Progenitor cell of endocrine pancreas (in vitro differentiated cells): ENCODE data around the gene SYT6. TPM values are rescaled to one million over a fixed set of nuclear protein-coding genes. Genes with fewer than 3 reads are reported as not detected.
A peak's percentile ranks its signal among the peaks of the same experiment; 100 is the strongest.

Experiments used
- DNase-seq: peaks from one replicate; pipeline ENCODE4 v3.0.0; 2021; ENCODE audit warnings: low spot score; ENCODE audit not compliant: unreplicated experiment
- H3K27ac Mint-ChIP-seq: 2 replicates; pipeline ENCODE4 v1.8.0; 2021; ENCODE audit warnings: mild to moderate bottlenecking, moderate library complexity, mixed read lengths
- H3K27me3 Mint-ChIP-seq: 2 replicates; pipeline ENCODE4 v1.8.0; 2021; ENCODE audit warnings: mixed read lengths
- H3K36me3 Mint-ChIP-seq: 2 replicates; pipeline ENCODE4 v1.8.0; 2022; ENCODE audit warnings: mixed read lengths; ENCODE audit not compliant: insufficient read depth
- H3K4me1 Mint-ChIP-seq: 2 replicates; pipeline ENCODE4 v1.8.0; 2021; ENCODE audit warnings: low read depth, mixed read lengths
- H3K4me3 Mint-ChIP-seq: 2 replicates; pipeline ENCODE4 v1.8.0; 2021; ENCODE audit warnings: low read depth, mild to moderate bottlenecking, moderate library complexity, mixed read lengths
- H3K9me3 Mint-ChIP-seq: 2 replicates; pipeline ENCODE4 v1.8.0; 2021; ENCODE audit warnings: low read depth, mixed read lengths
- CTCF ChIP-seq: fragments of 200-600 bp; sonication (generic); IDR thresholded peaks from one replicate; pipeline ENCODE4 v1.5.0; 2021; ENCODE audit warnings: antibody characterized with exemption, mild to moderate bottlenecking; ENCODE audit not compliant: unreplicated experiment
- total RNA-seq: library from RNA; stranded (reverse); gene quantifications from 2 replicates; pipeline ENCODE4 v1.2.1, GENCODE V29; 2021

Gene SYT6
- total RNA-seq, 1 donor from 2014 or later: 0.98 TPM

GRCh38 chr1:114154963-114155322, 1.3 kb upstream of the SYT6 start:
- TF ChIP-seq CTCF: no peak

GRCh38 chr1:114154146-114154962, 685 bp upstream of the SYT6 start:
- Mint-ChIP-seq H3K4me3 (peak overlapping the region; percentile 3), H3K4me1 (peaks cover 2% of the 10 kb centered on the region), H3K36me3 (no peaks in the 10 kb centered on the region), H3K27ac (no peak overlapping the region), H3K9me3 (no peaks in the 10 kb centered on the region), H3K27me3 (peaks cover 84% of the 10 kb centered on the region)
- TF ChIP-seq CTCF: no peak
- DNase-seq: no peak

More at GRCh38 chr1:114154963-114155322, 1.3 kb upstream of the SYT6 start:
- H3K4me1 Mint-ChIP-seq: peaks cover 2% of the 10 kb centered on the region
- H3K9me3 Mint-ChIP-seq: no peaks in the 10 kb centered on the region
- no peaks in the 10 kb centered on the region for H3K36me3 Mint-ChIP-seq
- H3K4me3 Mint-ChIP-seq: no peak overlapping the region
- H3K27ac Mint-ChIP-seq: no peak overlapping the region
- H3K27me3 Mint-ChIP-seq: peaks cover 83% of the 10 kb centered on the region
- peak; percentile 74 for DNase-seq

GRCh38 chr1:114152508-114153260, 985 bp downstream of the SYT6 start:
- H3K27me3 Mint-ChIP-seq: peaks cover 85% of the 10 kb centered on the region
- H3K4me3 Mint-ChIP-seq: peak overlapping the region; percentile 59
- H3K27ac Mint-ChIP-seq: no peak overlapping the region
- no peaks in the 10 kb centered on the region for H3K36me3 Mint-ChIP-seq
- peaks cover 2% of the 10 kb centered on the region for H3K4me1 Mint-ChIP-seq
- no peaks in the 10 kb centered on the region for H3K9me3 Mint-ChIP-seq
- DNase-seq: peak; percentile 47
- TF ChIP-seq CTCF: peak; percentile 27

GRCh38 chr1:114152089-114152507, 1.6 kb downstream of the SYT6 start:
- H3K4me3 Mint-ChIP-seq: peak overlapping the region; percentile 59
- no peaks in the 10 kb centered on the region for H3K36me3 Mint-ChIP-seq
- no peaks in the 10 kb centered on the region for H3K9me3 Mint-ChIP-seq
- peaks cover 83% of the 10 kb centered on the region for H3K27me3 Mint-ChIP-seq
- DNase-seq: no peak
- peaks cover 2% of the 10 kb centered on the region for H3K4me1 Mint-ChIP-seq
- no peak overlapping the region for H3K27ac Mint-ChIP-seq
- TF ChIP-seq CTCF: no peak

GRCh38 chr1:114150016-114150415, 3.7 kb downstream of the SYT6 start:
- Mint-ChIP-seq H3K9me3 (no peaks in the 10 kb centered on the region), H3K4me1 (peaks cover 2% of the 10 kb centered on the region), H3K27me3 (peaks cover 75% of the 10 kb centered on the region), H3K4me3 (no peak overlapping the region), H3K27ac (no peak overlapping the region), H3K36me3 (no peaks in the 10 kb centered on the region)
- TF ChIP-seq CTCF: no peak
- no peak for DNase-seq
